Heart right ventricle (tissue), 16 donors: ENCODE results near the gene KIF1B. TPM values are rescaled to one million over a fixed set of nuclear protein-coding genes. Genes with fewer than 3 reads are reported as not detected.

Source experiments
- ATAC-seq, 8 donors: fragments of 200-7000 bp; cut with Tn5 transposase; one replicate each; pipeline ENCODE4 v1.9.1; 2020; ENCODE audit warnings: mild to moderate bottlenecking in 8 of 8, moderate library complexity in 8 of 8, moderate number of reproducible peaks in 1 of 8
- DNase-seq, 2 donors: peaks; one replicate each; pipeline ENCODE4 v3.0.0-alpha.2; 2020
- H3K27ac ChIP-seq, 10 donors: fragments of 200-600 bp; sonication (generic) in 2 of 10; one replicate each; pipeline versions ENCODE4 v1.5.0 to v1.8.0; 2020 to 2022; ENCODE audit warnings: mild to moderate bottlenecking in 3 of 10
- H3K27me3 ChIP-seq, 7 donors: fragments of 200-600 bp; one replicate each; pipeline ENCODE4 v1.8.0; 2021 to 2022; ENCODE audit warnings: mild to moderate bottlenecking in 2 of 7
- H3K36me3 ChIP-seq, 9 donors: fragments of 200-600 bp; sonication (generic) in 1 of 9; one replicate each; pipeline versions ENCODE4 v1.5.0 to v1.8.0; 2020 to 2022; ENCODE audit warnings: mild to moderate bottlenecking in 2 of 9
- H3K4me1 ChIP-seq, 9 donors: fragments of 200-600 bp; sonication (generic) in 1 of 9; one replicate each; pipeline versions ENCODE4 v1.5.0 to v1.8.0; 2020 to 2022; ENCODE audit warnings: mild to moderate bottlenecking in 4 of 9
- H3K4me3 ChIP-seq, 10 donors: fragments of 200-600 bp; sonication (generic) in 2 of 10; one replicate each; pipeline versions ENCODE4 v1.5.0 to v1.8.0; 2020 to 2022; ENCODE audit warnings: mild to moderate bottlenecking in 7 of 10, moderate library complexity in 2 of 10
- H3K9me3 ChIP-seq, 11 donors: fragments of 200-600 bp in 10 of 11; sonication (generic) in 2 of 11; one replicate each; pipeline versions ENCODE4 v1.5.0 to v1.8.0; 2013 to 2022; ENCODE audit warnings: mild to moderate bottlenecking in 2 of 11, control low read depth in 1 of 11, moderate library complexity in 1 of 11
- WGBS, 2 donors: extraction: QIAGEN DNeasy Blood & Tissue Kit; methylation state at CpG; one replicate each; pipeline ENCODE4 v1.1.7; 2013; ENCODE audit warnings: inconsistent platforms in 1 of 2; 5-methylcytosine and 5-hydroxymethylcytosine counted together
- intact Hi-C, 10 donors: fragments of 100-400 bp; cut with DNase I; formaldehyde crosslinking; loops; one replicate each; pipeline versions ENCODE4 v1.11.1 to v1.14.2; 2022
- polyA plus RNA-seq, 2 donors: library from polyadenylated mRNA; stranded (reverse); fragments of 200-250 nt; gene quantifications; one replicate each; pipeline ENCODE4 v1.2.3, GENCODE V29; 2013
- total RNA-seq, 10 donors: library from RNA; stranded (reverse); fragmentation: NEBNext Ultra II Directional in 3 of 10; extraction: Animal tissue kit (Norgen Biotek cat#: 25700) in 3 of 10; gene quantifications; one replicate each; pipeline versions ENCODE4 v1.2.1 to v1.2.4, GENCODE V29; 2021 to 2023
- TF ChIP-seq, protein P1 (sequence below), 9 donors: fragments of 200-600 bp; sonication (generic) in 2 of 9; IDR thresholded peaks; one replicate each; pipeline versions ENCODE4 v1.5.0 to v1.8.0; 2021 to 2022; ENCODE audit warnings: antibody characterized with exemption in 9 of 9, mild to moderate bottlenecking in 5 of 9, moderate library complexity in 1 of 9
- donor health status: Arrhythmogenic right ventricular cardiomyopathy.
- donor health status: ischemic (EF 13 %, LVEDD 7.1; RV severe dilation, severe dysfunction).
- donor health status: healthy with polysubstance abuse.
- donor health status: DM: no; HTN: yes; CAD: no.
- donor health status: DM: no; HTN: no; CAD: no.
- donor health status: ischemic (EF 25% LVEDD 6.9; RV normal size, moderate dysfunction).
- donor health status: ischemic (EF 25% LVEDD 5.7; RV mildly dilated, moderate dysfunction).
- donor health status: healthy.
- donor health status: DM: yes; HTN: yes; CAD: no.
- donor health status: Ischemic cardiomyopathy.
- donor health status: ischemic (EF 35%, LVEDD 5.7; RV mildly dilated, moderate dysfunction).
- donor health status: nonischemic (EF 11% LVEDD 7.7; RV severe dilation, severe dysfunction).
- donor health status: DM: yes; HTN: yes; CAD: no.
- donor health status: PGD.
- donor health status: ischemic (EF 29% LVEDD 5.4; RV normal size, mild dysfunction).
- donor health status: nonischemic (EF 23%, LVEDD 6.1; RV moderate dilation, normal function).

Gene KIF1B
- total and polyA plus RNA-seq, 12 donors: 21.6 to 107 (median 87.5) TPM

DNA sequence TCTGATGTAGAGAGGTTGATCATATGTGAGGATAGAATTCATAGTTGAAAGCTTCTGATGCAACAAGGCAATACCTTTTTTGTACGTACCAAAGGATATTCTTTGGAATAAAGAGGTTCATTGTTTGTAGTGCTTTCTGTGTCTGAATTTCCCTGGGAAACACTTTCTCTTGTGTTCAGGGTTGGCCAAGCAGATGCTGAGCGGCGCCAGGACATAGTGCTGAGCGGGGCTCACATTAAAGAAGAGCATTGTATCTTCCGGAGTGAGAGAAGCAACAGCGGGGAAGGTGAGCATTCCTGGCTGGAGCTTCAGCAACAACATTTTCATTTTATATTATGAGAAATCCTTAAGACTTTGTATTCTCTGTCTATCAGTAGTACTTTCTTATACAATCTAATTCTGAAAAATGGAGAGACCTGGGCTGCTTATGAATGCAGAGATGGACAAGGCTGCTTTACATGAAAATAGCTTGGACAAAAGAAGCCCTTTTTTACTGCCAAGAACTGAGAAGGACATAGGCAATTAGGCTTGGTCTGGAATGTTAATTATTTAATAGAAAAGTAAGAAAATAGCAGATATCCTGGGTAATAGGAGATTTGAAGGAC is 85.2 kb downstream of the KIF1B start:
- ATAC-seq: no peak
- intact Hi-C loops: loop anchor here in 2 of 10 donors (5.0 to 10.0 kb wide), 2 partner anchors 81 to 83 kb away; partner anchors contain the start of gene KIF1B (in 2 of the 2)

DNA sequence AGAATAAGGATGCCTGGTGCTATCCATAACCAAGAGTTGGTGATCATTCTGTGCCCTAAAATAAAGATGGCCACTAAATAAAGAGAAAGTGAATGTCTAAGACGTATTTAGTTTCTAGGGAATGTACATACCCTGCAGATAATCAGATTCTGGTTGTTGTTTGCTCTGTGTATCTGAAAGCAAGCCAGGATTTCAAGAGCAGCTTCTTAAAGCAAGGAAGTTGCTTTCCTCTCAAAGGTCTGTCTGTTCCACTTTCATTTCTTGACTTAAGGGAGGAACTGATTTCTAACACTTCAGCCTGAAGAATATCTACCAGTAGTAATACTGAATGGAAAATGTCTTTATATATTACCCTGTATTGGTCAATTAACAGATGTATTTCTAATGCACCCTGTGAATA is 88.8 kb downstream of the KIF1B start:
- no peaks in the 10 kb centered on the region for H3K9me3 ChIP-seq
- no peak for DNase-seq
- peak overlapping the region in 3 of 10 donors; percentile 29 to 57 (median 41) for H3K27ac ChIP-seq
- H3K4me1 ChIP-seq: peaks cover 0 to 24% (median 12%) of the 10 kb centered on the region in 9 donors
- H3K4me3 ChIP-seq: no peak overlapping the region
- 28 to 38% methylated on average over 1 of the region's 1 CpG for WGBS, 2 donors
- intact Hi-C loops: loop anchor here in 2 of 10 donors (5.0 to 10.0 kb wide), 2 partner anchors 84 to 87 kb away; partner anchors contain the start of gene KIF1B (in 2 of the 2)
- H3K27me3 ChIP-seq: no peaks in the 10 kb centered on the region
- TF ChIP-seq, protein P1, sequence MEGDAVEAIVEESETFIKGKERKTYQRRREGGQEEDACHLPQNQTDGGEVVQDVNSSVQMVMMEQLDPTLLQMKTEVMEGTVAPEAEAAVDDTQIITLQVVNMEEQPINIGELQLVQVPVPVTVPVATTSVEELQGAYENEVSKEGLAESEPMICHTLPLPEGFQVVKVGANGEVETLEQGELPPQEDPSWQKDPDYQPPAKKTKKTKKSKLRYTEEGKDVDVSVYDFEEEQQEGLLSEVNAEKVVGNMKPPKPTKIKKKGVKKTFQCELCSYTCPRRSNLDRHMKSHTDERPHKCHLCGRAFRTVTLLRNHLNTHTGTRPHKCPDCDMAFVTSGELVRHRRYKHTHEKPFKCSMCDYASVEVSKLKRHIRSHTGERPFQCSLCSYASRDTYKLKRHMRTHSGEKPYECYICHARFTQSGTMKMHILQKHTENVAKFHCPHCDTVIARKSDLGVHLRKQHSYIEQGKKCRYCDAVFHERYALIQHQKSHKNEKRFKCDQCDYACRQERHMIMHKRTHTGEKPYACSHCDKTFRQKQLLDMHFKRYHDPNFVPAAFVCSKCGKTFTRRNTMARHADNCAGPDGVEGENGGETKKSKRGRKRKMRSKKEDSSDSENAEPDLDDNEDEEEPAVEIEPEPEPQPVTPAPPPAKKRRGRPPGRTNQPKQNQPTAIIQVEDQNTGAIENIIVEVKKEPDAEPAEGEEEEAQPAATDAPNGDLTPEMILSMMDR (IDR thresholded peaks at IDR 0.05): no peak
- H3K36me3 ChIP-seq: peaks cover 0 to 98% (median 48%) of the 10 kb centered on the region in 9 donors
- no peak for ATAC-seq

More for the DNA sequence above, 85.2 kb downstream of the KIF1B start:
- no peak for DNase-seq
- TF ChIP-seq, protein P1 (IDR thresholded peaks at IDR 0.05): no peak
- H3K27ac ChIP-seq: no peak overlapping the region
- H3K4me1 ChIP-seq: peaks cover 0 to 24% (median 4%) of the 10 kb centered on the region in 9 donors
- H3K9me3 ChIP-seq: no peaks in the 10 kb centered on the region
- H3K27me3 ChIP-seq: no peaks in the 10 kb centered on the region
- no peak overlapping the region for H3K4me3 ChIP-seq
- 91 to 94% methylated on average over 6 of the region's 6 CpGs for WGBS, 2 donors
- peaks cover 0 to 99% (median 57%) of the 10 kb centered on the region in 9 donors for H3K36me3 ChIP-seq

DNA sequence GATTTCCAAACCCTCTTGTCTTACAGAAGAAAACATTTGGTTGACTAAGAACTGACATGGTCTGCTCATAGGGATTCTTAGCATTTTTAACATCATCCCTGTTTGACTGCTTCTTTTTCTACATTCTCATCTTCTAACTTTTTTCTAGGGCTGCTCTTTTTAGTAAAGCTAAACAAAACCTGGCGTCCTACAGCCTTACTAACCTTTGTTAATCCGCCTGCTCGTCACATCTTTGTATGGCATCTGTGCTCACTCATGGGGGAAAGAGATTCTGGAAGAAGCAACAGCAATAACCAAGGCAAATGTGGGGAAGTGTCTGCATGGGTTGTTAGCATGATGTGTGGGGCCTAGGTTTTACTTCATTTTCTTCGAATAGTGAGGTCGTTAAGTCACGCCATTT is 92.0 kb downstream of the KIF1B start:
- 97 to 98% methylated on average over 6 of the region's 6 CpGs for WGBS, 2 donors
- Histone ChIP-seq H3K4me3 (no peak overlapping the region), H3K36me3 (peaks cover 0 to 97% (median 21%) of the 10 kb centered on the region in 9 donors), H3K4me1 (peaks cover 0 to 39% (median 18%) of the 10 kb centered on the region in 9 donors), H3K27me3 (no peaks in the 10 kb centered on the region), H3K9me3 (no peaks in the 10 kb centered on the region), H3K27ac (no peak overlapping the region)
- DNase-seq (no peak), ATAC-seq (no peak)
- TF ChIP-seq, protein P1 (IDR thresholded peaks at IDR 0.05): no peak
- intact Hi-C loops: no loop called here

DNA sequence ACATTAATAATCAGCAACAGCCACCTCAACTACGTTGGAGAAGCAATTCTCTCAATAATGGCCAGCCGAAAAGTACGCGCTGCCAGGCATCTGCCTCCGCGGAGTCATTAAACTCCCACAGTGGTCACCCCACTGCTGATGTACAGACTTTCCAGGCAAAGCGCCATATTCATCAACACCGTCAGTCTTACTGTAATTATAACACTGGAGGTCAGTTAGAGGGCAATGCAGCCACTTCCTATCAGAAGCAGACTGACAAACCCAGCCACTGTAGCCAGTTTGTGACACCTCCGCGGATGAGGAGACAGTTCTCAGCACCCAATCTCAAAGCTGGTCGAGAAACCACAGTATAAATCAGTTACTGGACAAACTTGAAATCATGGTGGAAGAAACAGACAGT is 93.9 kb downstream of the KIF1B start:
- DNase-seq (peak in 1 of 2 donors; percentile 55), ATAC-seq (peak; percentile 38 to 94 (median 76))
- Histone ChIP-seq H3K4me1 (peaks cover 0 to 42% (median 24%) of the 10 kb centered on the region in 9 donors), H3K4me3 (no peak overlapping the region), H3K27me3 (no peaks in the 10 kb centered on the region), H3K27ac (peak overlapping the region in 7 of 10 donors; percentile 20 to 75 (median 42)), H3K36me3 (peaks cover 0 to 80% (median 21%) of the 10 kb centered on the region in 9 donors), H3K9me3 (no peaks in the 10 kb centered on the region)
- TF ChIP-seq, protein P1 (IDR thresholded peaks at IDR 0.05): no peak
- WGBS, 2 donors: 49 to 64% methylated on average over 11 of the region's 11 CpGs
- intact Hi-C loops: no loop called here
